Endometrial microvascular endothelial cells (primary cell): ENCODE measurements around the gene GBX1. TPM values are rescaled to one million over a fixed set of nuclear protein-coding genes. Genes with fewer than 3 reads are reported as not detected.

ENCODE experiments used
- in situ Hi-C: cut with HindIII; loops from 2 replicates; pipeline ENCODE4 v1.10.0; 2017; ENCODE audit warnings: low sequenced_read_pairs, low pct_unique_long_range_greater_than_20kb; ENCODE audit errors: inconsistent ontology term
- total RNA-seq: library from RNA; depleted of rRNA; stranded (reverse); fragments of >200 nt; gene quantifications from one replicate; pipeline ENCODE4 v1.2.3, GENCODE V29; 2015; ENCODE audit errors: inconsistent ontology term

GBX1 gene
- total RNA-seq: not detected

DNA sequence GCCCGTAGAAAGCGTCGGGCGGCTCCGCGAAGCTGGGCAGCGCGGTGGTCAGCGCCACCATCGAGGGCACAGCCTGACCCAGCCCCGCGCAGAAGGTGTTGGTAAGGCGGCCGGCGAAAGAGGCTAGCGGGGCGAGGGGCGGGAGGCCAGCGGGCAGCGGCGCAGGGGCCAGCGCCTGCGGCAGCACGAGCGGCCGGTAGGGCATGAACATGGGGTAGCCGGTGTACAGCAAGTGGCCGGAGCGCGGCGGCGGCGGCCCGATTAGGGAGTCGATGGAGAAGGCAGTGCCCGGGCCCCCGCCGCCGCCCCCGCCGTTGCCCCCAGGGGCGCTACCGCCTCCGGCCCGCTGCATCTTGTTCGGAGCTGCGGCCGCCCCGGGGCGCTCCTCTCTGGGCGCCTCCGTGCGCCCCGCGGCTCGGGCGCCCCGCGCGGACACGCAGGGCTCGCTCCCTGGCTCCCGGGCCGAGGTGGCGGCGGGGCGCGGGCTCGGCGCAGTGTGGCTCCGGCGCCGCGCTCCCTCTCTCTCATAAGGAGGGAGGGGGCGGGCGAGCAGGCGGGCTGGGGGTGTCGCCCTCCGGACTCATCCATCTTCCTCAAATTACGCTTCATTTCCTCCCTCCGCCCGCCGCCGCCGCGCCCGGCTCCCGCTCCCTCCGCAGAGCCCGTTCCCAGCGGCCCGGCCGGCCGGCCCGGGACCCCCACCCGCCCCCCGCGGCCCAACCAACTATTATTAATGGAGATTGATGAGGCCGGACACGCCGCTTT lies at the start of gene GBX1:
Gene GBX1, minus strand, starts transcription at position 498 of the 765 bp plus-strand sequence. Its CDS starts 146 bp downstream, at position 352.
- in situ Hi-C loops: loop anchor here (10.0 kb wide), 1 partner anchor 83 kb away; the partner anchor contains the start of genes AGAP3, FASTK and TMUB1

DNA sequence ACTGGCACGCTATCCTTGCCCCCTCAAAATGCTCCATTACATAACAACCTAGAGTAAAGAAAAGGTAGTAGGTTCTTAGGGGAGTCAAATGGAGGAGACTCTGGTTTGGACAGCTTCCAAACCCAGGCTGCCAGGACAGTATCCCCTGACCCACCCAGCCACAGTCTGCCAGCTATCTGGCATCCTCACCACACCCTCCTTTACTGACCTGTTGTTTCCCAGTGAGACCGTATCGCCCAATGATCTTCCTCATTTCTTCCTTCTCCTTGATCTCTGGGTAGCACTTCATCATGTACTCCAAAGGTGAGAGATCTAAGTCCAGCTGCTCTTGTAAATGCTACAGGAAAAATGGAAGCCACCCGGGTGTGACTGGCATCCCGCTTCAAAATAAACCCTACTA lies 47.9 kb upstream of the GBX1 start:
- in situ Hi-C loops: no loop called here

DNA sequence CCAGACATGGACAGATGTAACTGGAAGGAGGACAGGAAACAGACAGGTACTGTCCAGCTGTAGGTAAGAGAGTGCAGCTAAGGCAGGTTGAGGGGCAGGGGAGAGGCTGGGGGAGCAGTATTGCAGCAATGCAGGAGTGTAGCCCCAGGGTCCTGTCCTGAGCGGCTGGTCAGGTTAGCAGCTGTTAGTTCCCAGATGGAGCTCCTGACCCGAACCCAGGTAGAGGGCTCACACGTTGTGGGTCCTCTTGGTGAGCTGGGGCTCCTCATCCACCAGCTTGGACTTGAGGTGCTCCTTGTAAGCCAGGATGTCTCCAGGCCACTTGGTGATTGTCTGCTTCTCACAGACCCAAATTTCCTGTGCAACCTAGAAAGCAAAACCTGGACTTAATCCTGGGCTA lies 46.3 kb upstream of the GBX1 start:
- in situ Hi-C loops: no loop called here

- in situ Hi-C loops: no loop called here
These were observed 45.1 kb upstream of the GBX1 start for GRCh38 chr7:151212626-151213025.

- in situ Hi-C loops: no loop called here
These were observed 43.8 kb upstream of the GBX1 start for GRCh38 chr7:151211155-151211772.

- in situ Hi-C loops: no loop called here
These were observed 42.8 kb upstream of the GBX1 start, which contains the start of gene H2BK1 for GRCh38 chr7:151210087-151210854. Gene H2BK1, minus strand, starts transcription at chr7:151210488. Its CDS starts 170 bp downstream, at chr7:151210318.

DNA sequence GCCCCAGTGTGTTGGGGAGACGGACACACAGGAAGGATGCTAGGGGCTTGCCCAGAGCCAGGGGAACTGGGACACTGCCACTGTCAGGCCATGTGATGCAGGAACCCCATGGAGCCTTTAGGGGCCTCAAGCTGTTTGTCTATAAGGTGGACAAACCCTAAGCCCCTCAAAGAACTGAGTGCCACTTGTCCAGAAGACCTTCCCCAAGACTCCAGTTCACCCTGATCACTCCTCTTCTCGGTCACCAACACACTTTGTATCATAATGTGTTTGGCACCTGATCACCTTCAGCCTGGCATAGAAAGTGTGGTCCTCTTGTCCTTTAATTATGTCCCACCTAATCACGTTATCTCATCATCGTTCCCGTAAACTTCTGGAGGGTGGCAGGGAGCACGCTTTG lies 42.1 kb upstream of the GBX1 start:
- in situ Hi-C loops: no loop called here

DNA sequence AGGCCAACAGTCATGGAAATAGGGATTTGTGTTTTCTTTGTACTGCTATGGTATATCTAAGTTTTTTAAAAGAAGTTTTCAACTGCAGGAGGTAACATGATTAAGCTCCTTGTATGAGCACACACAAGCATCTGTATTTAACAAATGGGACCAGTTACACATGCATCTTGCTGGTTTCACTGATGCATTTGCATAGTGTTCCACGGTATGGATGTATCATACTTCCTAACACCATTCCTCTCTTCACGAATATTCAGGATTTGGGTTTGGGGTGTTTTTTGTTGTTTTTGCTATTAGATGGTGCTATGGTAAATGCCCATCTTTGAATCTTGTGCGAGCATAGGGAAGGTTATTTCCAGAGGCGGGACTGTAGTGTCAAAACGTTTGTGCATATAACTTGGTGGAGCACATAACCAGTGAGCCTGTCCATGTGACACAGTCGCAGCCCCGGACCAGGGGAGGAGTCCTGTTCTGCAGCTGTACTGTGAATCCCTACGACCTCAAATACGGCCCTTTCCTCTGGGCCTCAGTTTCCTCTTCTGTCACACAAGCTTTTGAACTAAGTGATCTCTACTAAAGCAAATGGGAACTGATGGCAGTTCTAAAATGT lies 40.9 kb upstream of the GBX1 start:
- in situ Hi-C loops: no loop called here

DNA sequence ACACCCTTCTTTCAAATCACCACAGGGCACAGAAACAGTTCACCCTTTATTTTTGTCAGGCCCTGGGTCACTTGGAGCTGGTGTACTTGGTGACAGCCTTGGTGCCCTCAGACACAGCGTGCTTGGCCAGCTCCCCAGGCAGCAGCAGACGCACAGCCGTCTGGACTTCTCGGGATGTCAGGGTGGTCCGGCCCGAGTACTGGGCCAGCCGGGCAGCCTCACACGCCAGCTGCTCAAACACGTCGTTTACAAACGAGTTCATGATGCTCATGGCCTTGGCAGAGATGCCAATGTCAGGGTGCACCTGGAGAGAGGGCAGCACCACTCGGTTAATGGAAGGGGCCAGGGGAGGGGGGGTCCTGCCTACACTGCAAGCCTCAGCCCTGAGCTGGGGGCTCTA lies 40.3 kb upstream of the GBX1 start:
- in situ Hi-C loops: no loop called here

DNA sequence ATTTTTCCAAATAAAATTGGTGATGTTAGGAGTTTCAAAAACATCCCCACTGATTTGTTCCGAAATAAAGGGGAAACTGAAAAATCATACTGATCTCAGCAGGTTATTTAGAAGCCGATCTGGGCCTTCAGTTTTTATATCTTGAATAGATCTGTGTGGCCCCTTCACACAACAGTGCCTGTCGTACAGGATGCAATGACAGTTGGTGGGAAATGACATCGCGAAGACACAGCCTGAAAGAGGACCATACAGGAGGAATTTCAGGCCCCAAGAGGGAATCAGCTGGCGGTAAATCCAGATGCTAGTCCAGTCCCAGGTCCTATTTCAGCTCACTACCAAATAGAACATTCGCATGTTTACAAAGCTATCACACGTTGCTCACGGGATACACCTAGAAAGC lies 39.8 kb upstream of the GBX1 start:
- in situ Hi-C loops: no loop called here

GRCh38 chr7:151206914-151207313 lies 39.4 kb upstream of the GBX1 start:
- in situ Hi-C loops: no loop called here

- in situ Hi-C loops: no loop called here
These were observed 38.2 kb upstream of the GBX1 start for GRCh38 chr7:151205730-151206129.

DNA sequence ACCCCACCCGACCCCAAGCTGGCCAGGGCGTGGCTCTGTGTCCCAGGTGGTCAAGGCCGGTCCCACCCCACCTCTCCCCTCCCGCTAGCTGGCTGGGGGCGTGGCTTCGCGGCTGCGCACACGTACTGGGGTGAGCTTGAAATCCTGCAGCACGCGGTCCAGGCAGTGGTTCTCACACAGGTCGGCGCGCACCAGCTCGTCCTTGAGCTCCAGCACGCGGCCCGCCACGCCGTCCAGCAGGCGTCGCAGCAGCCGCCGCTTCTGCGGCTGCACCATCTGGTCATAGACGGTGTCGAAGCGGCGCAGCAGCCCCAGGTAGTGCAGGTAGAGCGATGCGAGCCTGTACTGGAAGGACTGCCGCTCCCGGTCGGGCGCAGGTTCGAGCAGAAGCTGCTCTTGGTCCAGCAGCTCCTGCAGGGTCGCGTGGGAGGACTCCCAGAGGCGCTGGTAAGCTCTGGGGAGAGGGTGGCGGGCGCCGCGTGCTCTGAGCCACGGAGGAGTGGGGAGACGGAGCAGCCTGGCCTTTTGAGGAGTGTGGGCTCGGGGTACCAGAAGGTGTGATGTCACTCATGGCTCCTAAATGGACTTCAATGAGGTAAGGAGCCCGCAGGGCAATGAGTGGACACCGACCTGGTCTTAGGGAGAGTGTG lies 37.0 kb upstream of the GBX1 start:
- in situ Hi-C loops: no loop called here

- in situ Hi-C loops: no loop called here
These were observed 35.3 kb upstream of the GBX1 start for GRCh38 chr7:151202836-151203235.

DNA sequence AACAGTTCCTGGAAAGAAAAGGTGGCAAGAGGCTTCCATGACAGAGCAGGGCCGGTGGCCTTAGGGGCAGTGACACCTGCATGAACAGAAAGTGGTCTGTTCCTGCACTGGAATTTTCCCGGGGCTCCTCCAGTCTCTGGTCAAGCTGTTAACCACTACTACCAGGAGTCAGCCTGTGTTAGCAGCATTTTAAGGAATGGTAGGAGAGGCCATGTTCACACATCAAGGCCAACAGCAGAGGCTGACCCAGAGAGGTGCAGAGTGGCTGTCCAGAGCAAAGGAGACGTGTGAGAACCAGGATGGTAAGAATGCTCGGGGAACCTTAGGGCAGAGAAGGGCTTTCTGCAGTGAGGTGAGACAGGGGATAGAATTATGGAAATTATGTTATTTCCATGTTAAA lies 34.3 kb upstream of the GBX1 start:
- in situ Hi-C loops: no loop called here

- in situ Hi-C loops: no loop called here
These were observed 33.9 kb upstream of the GBX1 start for GRCh38 chr7:151201344-151201743.

- in situ Hi-C loops: no loop called here
These were observed 31.7 kb upstream of the GBX1 start for GRCh38 chr7:151198945-151199848.

DNA sequence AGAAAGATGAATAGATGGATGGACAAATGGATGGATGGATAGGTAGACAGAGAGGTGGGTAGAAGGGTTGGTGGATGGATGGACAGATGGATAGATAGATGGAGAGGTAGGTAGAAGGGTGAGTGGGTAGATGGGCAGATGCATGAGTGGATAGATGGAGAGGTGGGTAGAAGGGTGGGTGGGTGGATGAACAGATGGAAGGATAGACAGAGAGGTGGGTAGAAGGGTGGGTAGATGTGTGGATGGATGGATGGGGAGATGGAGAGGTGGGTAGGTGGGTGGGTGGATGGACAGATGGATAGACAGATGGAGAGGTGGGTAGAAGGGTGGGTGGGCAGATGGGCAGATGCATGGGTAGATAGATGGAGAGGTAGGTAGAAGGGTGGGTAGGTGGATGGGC lies 30.4 kb upstream of the GBX1 start:
- in situ Hi-C loops: no loop called here
